ENCODE measurements around the gene LAX1. TPM values are rescaled to one million over a fixed set of nuclear protein-coding genes. Genes with fewer than 3 reads are reported as not detected.

The LAX1 gene
- total and polyA plus RNA-seq, 2 of the 4 experiments (the other 2 are of a cell fraction), result 0.03 TPM; not detected in 1

GRCh38 chr1:203769505-203770343 lies 4.7 kb downstream of the LAX1 start:
- Histone ChIP-seq H3K9me1 (ENCODE audit: insufficient read depth, low read length) (peaks cover 4% of the 10 kb centered on the region; the same call in 1 of the 2 replicates), H3K4me2 (ENCODE audit: low read depth, low read length) (peak overlapping the region; percentile 31; the same call in 1 of the 2 replicates), H2BK20ac (ENCODE audit: low read depth, low read length) (peak overlapping the region; percentile 69; the same call in 1 of the 2 replicates), H4K91ac (ENCODE audit: insufficient read depth, low read depth, low read length) (peak overlapping the region; percentile 48; the same call in 1 of the 2 replicates), H3K9me3 (ENCODE audit: control insufficient read depth, insufficient read depth, low read length) (no peaks in the 10 kb centered on the region), H3K4me3 (ENCODE audit: insufficient read depth, low read depth, low read length) (no peak overlapping the region), H3K56ac (ENCODE audit: extremely low read depth, insufficient read depth, low read length) (no peak overlapping the region), H2AK5ac (ENCODE audit: low read depth, low read length) (peak overlapping the region; percentile 29; the same call in 1 of the 2 replicates), H2BK5ac (ENCODE audit: low read depth, low read length, poor library complexity, severe bottlenecking) (no peak overlapping the region), H3K23ac (ENCODE audit: low read depth, low read length) (no peak overlapping the region), H3K4ac (ENCODE audit: low read depth, low read length) (peak overlapping the region; percentile 68), H3K18ac (ENCODE audit: low read depth, low read length) (peak overlapping the region; percentile 59), H3K4me1 (ENCODE audit: control insufficient read depth, insufficient read depth, low read length) (peaks cover 2% of the 10 kb centered on the region), H2BK15ac (ENCODE audit: low read depth, low read length) (0 out of 3 replicates have a peak overlapping the region, but pooled peaks have one; percentile 18), H2AK9ac (replicated peaks; ENCODE audit: low read depth, low read length, poor library complexity) (peak overlapping the region; percentile 52), H3K27ac (ENCODE audit: insufficient read depth, low read length) (peak overlapping the region; percentile 8; the same call in 1 of the 2 replicates), H4K8ac (ENCODE audit: low read depth in 2 of 2, low read length in 2 of 2) (peak overlapping the region; percentile 54 to 74; a peak in 3 of 4 replicates), H2AFZ (replicated peaks; ENCODE audit: low read length, poor library complexity) (peak overlapping the region; percentile 77), H4K20me1 (ENCODE audit: insufficient read depth, low read length) (no peaks in the 10 kb centered on the region), H3K27me3 (ENCODE audit: control insufficient read depth, insufficient read depth, low read length) (peaks cover 13% of the 10 kb centered on the region), H3K79me1 (ENCODE audit: low read depth in 1 of 2, low read length in 2 of 2) (no peaks in the 10 kb centered on the region; a peak in 1 of 4 replicates), H4K5ac (ENCODE audit: low read depth, low read length) (peak overlapping the region; percentile 61), H3K14ac (replicated peaks; ENCODE audit: low read depth, low read length) (0 out of 2 replicates have a peak overlapping the region, but pooled peaks have one; percentile 10), H2BK120ac (ENCODE audit: low read depth, low read length) (peak overlapping the region; percentile 68), H3K9ac (ENCODE audit: low read depth, low read length) (no peak overlapping the region), H3K36me3 (ENCODE audit: control insufficient read depth, insufficient read depth, low read length) (no peaks in the 10 kb centered on the region)
- DNase-seq, result peak; percentile 94
- peak; percentile 91 for ATAC-seq (ENCODE audit: low read depth)
- TF ChIP-seq USF2 (IDR thresholded peaks at IDR 0.05; ENCODE audit: low read depth, low read length) (no peak), BHLHE40 (IDR thresholded peaks at IDR 0.05; ENCODE audit: low read depth, low read length) (no peak), POLR2A (IDR thresholded peaks at IDR 0.05; ENCODE audit: low read depth, low read length) (no peak), NFE2L2 (IDR thresholded peaks at IDR 0.05; ENCODE audit: low read depth, low read length) (no peak), MXI1 (IDR thresholded peaks at IDR 0.05; ENCODE audit: borderline replicate concordance, low read depth, low read length) (no peak), ELK1 (IDR thresholded peaks at IDR 0.05; ENCODE audit: borderline replicate concordance, low read depth, low read length) (no peak), FOS (IDR thresholded peaks at IDR 0.05; ENCODE audit: low read depth, low read length) (no peak), CEBPB (IDR thresholded peaks at IDR 0.05; ENCODE audit: low read depth, low read length) (peak; percentile 94), MAFK (IDR thresholded peaks at IDR 0.05; ENCODE audit: low read depth, low read length) (peak; percentile 56; the same call in 1 of the 2 replicates), CHD1 (IDR thresholded peaks at IDR 0.05; ENCODE audit: low read depth, low read length) (no peak), MAZ (IDR thresholded peaks at IDR 0.05; ENCODE audit: borderline replicate concordance, low read depth, low read length) (peak; percentile 12; the same call in 1 of the 2 replicates)
- 52% methylated on average over 5 of the region's 15 CpGs; no CpG with 5 or more reads in 1 of the 2 experiments for WGBS, 2 experiments (ENCODE audit: extremely low coverage in 2 of 2, insufficient read length in 1 of 2)
- in situ Hi-C loops (cut with MboI; ENCODE audit: low sequenced_read_pairs), result no loop called here
- dilution Hi-C loops (cut with HindIII; ENCODE audit: low sequenced_read_pairs, unreplicated experiment), result no loop called here
- ChIA-PET CTCF (no interaction called here), POLR2A (ENCODE audit: unreplicated experiment) (no interaction called here)
- BruUV-seq (replicated peaks), result no TSS peak
- intact Hi-C loops (cut with micrococcal nuclease), result no loop called here
